Measurements from ENCODE around the gene PFKL. TPM values are rescaled to one million over a fixed set of nuclear protein-coding genes. Genes with fewer than 3 reads are reported as not detected.

Gene PFKL
- total RNA-seq, 1 experiment from 2014 or later, result 134 TPM

DNA sequence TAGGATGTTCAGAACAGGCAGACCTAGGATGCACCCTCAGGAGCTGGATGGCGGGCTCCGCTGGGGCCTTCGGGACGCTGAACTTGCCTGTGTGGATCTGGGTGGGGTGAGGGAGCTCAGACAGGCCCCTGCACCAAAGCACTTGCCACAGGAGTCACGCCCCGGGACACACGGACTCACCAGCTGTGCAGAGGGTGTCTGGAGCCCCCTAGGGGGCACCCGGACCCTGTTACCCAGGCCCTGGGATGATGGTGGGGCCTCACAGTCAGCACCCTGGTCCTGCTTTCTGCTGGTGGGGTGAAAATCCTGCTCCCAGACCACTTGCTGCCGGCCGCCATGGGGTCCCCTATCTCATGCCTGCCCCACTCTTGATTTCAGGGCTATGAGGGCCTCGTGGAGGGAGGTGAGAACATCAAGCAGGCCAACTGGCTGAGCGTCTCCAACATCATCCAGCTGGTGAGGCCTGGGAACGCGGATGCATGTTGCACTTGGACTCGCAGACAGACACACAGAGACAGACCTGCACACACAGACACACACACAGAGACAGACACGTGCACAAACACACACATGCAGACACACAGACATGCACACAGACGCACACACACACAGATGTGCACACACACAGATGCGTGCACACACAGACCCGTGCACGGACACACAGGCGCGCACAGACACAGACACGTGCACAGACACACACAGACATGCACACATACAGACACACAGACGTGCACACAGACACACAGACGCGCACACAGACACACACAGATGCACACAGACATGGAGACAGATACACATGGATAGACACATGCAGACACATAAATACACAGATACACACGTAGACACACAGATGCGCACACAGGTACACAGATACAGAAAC is 11.0 kb downstream of the PFKL start:
- Mint-ChIP-seq H3K27ac (peak overlapping the region; percentile 2), H3K4me1 (no peaks in the 10 kb centered on the region), H3K36me3 (peaks cover 12% of the 10 kb centered on the region), H3K27me3 (ENCODE audit: low read depth) (no peaks in the 10 kb centered on the region), H3K9me3 (no peaks in the 10 kb centered on the region), H3K4me3 (no peak overlapping the region)
- TF ChIP-seq KAT7 (CRISPR knock-in tag; IDR thresholded peaks at IDR 0.05; ENCODE audit: borderline replicate concordance) (no peak), RORB (CRISPR knock-in tag; IDR thresholded peaks at IDR 0.05) (no peak), ZNF121 (CRISPR knock-in tag; IDR thresholded peaks at IDR 0.05) (no peak), TP53 (CRISPR knock-in tag; IDR thresholded peaks at IDR 0.05) (no peak)
- TF ChIP-seq, protein P1, sequence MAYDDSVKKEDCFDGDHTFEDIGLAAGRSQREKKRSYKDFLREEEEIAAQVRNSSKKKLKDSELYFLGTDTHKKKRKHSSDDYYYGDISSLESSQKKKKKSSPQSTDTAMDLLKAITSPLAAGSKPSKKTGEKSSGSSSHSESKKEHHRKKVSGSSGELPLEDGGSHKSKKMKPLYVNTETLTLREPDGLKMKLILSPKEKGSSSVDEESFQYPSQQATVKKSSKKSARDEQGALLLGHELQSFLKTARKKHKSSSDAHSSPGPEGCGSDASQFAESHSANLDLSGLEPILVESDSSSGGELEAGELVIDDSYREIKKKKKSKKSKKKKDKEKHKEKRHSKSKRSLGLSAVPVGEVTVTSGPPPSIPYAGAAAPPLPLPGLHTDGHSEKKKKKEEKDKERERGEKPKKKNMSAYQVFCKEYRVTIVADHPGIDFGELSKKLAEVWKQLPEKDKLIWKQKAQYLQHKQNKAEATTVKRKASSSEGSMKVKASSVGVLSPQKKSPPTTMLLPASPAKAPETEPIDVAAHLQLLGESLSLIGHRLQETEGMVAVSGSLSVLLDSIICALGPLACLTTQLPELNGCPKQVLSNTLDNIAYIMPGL (CRISPR knock-in tag; IDR thresholded peaks at IDR 0.05), result no peak
- ATAC-seq (no peak), DNase-seq (ENCODE audit: low spot score) (no peak)
- ChIA-PET CTCF (interaction anchor here (1.0 to 1.2 kb wide), 2 partner anchors 10 to 43 kb away, joined by 3 to 4 read pairs; no protein-coding TSS in a partner anchor), POLR2A (no interaction called here)

DNA sequence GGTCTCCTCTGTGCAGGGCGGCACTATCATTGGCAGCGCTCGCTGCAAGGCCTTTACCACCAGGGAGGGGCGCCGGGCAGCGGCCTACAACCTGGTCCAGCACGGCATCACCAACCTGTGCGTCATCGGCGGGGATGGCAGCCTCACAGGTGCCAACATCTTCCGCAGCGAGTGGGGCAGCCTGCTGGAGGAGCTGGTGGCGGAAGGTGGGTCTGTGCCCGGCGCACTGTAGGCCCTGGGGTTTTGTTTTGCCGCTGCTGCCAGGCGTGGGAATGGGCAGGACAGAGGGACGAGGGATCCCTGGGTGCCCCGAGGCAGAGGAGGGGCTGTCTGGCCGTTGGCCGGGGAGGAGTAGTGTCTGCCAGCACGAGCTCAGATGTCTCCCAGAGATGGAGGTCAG is 12.2 kb downstream of the PFKL start:
- ATAC-seq, result no peak
- peaks cover 12% of the 10 kb centered on the region for H3K36me3 Mint-ChIP-seq
- TF ChIP-seq ZNF416 (CRISPR knock-in tag; IDR thresholded peaks at IDR 0.05) (no peak), FOXP4 (CRISPR knock-in tag; IDR thresholded peaks at IDR 0.05) (no peak), CREM (CRISPR knock-in tag; IDR thresholded peaks at IDR 0.05) (no peak), PRRX2 (CRISPR knock-in tag; IDR thresholded peaks at IDR 0.05) (no peak), HMGA2 (CRISPR knock-in tag; IDR thresholded peaks at IDR 0.05) (no peak), IRF2 (CRISPR knock-in tag; IDR thresholded peaks at IDR 0.05; ENCODE audit: borderline replicate concordance, low read depth) (no peak), ZNF396 (CRISPR knock-in tag; IDR thresholded peaks at IDR 0.05; ENCODE audit: borderline replicate concordance) (no peak), ZNF121 (CRISPR knock-in tag; IDR thresholded peaks at IDR 0.05) (no peak), ZNF232 (CRISPR knock-in tag; IDR thresholded peaks at IDR 0.05) (no peak), ERG (CRISPR knock-in tag; IDR thresholded peaks at IDR 0.05) (no peak), ETV6 (CRISPR knock-in tag; IDR thresholded peaks at IDR 0.05) (no peak)
- TF ChIP-seq, protein P2, sequence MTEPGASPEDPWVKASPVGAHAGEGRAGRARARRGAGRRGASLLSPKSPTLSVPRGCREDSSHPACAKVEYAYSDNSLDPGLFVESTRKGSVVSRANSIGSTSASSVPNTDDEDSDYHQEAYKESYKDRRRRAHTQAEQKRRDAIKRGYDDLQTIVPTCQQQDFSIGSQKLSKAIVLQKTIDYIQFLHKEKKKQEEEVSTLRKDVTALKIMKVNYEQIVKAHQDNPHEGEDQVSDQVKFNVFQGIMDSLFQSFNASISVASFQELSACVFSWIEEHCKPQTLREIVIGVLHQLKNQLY (CRISPR knock-in tag; IDR thresholded peaks at IDR 0.05), result no peak
- TF ChIP-seq, protein P3, sequence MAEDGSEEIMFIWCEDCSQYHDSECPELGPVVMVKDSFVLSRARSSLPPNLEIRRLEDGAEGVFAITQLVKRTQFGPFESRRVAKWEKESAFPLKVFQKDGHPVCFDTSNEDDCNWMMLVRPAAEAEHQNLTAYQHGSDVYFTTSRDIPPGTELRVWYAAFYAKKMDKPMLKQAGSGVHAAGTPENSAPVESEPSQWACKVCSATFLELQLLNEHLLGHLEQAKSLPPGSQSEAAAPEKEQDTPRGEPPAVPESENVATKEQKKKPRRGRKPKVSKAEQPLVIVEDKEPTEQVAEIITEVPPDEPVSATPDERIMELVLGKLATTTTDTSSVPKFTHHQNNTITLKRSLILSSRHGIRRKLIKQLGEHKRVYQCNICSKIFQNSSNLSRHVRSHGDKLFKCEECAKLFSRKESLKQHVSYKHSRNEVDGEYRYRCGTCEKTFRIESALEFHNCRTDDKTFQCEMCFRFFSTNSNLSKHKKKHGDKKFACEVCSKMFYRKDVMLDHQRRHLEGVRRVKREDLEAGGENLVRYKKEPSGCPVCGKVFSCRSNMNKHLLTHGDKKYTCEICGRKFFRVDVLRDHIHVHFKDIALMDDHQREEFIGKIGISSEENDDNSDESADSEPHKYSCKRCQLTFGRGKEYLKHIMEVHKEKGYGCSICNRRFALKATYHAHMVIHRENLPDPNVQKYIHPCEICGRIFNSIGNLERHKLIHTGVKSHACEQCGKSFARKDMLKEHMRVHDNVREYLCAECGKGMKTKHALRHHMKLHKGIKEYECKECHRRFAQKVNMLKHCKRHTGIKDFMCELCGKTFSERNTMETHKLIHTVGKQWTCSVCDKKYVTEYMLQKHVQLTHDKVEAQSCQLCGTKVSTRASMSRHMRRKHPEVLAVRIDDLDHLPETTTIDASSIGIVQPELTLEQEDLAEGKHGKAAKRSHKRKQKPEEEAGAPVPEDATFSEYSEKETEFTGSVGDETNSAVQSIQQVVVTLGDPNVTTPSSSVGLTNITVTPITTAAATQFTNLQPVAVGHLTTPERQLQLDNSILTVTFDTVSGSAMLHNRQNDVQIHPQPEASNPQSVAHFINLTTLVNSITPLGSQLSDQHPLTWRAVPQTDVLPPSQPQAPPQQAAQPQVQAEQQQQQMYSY (CRISPR knock-in tag; IDR thresholded peaks at IDR 0.05), result no peak
- no peaks in the 10 kb centered on the region for H3K4me1 Mint-ChIP-seq
- no peak for DNase-seq (ENCODE audit: low spot score)
- H3K9me3 Mint-ChIP-seq, result no peaks in the 10 kb centered on the region
- POLR2A ChIA-PET, result interaction anchor here (0.5 kb wide), 1 partner anchor 483 kb away, joined by 6 read pairs; no protein-coding TSS in a partner anchor
- H3K27ac Mint-ChIP-seq, result no peak overlapping the region
- CTCF ChIA-PET, result no interaction called here
- H3K27me3 Mint-ChIP-seq (ENCODE audit: low read depth), result no peaks in the 10 kb centered on the region
- no peak overlapping the region for H3K4me3 Mint-ChIP-seq

Data from WTC11 (cell line).